Epithelial cell of proximal tubule (primary cell): ENCODE data around the gene MAMSTR. TPM values are rescaled to one million over a fixed set of nuclear protein-coding genes. Genes with fewer than 3 reads are reported as not detected.
"Not testable (repeated sequence)": the region's sequence is repeated elsewhere in the genome, so short reads cannot be mapped to it uniquely, and the experiment has no call there.

ENCODE experiments used
- DNase-seq: peaks from one replicate; pipeline ENCODE4 v3.0.0-alpha.2; 2011; ENCODE audit warnings: low read depth
- H3K4me3 ChIP-seq: 2 replicates; pipeline ENCODE4 v1.5.1; 2011; ENCODE audit warnings: low read depth, mild to moderate bottlenecking, low read length
- CTCF ChIP-seq: conservative IDR thresholded peaks from 2 replicates; pipeline ENCODE4 v1.5.1; 2012; ENCODE audit warnings: low read depth, mild to moderate bottlenecking, low read length
- total RNA-seq: library from RNA; depleted of rRNA; stranded (reverse); fragments of >200 nt; gene quantifications from 2 replicates; pipeline ENCODE4 v1.2.3, GENCODE V29; 2015

The MAMSTR gene
- 0.72 and 1.5 TPM in 2 replicates for total RNA-seq

- peak within 1 kb of the TSS; percentile 80 for H3K4me3 ChIP-seq
- no peak for DNase-seq
- no peak for TF ChIP-seq CTCF
Observed at GRCh38 chr19:48719263-48720171, at the start of gene MAMSTR. MAMSTR (minus strand) TSS chr19:48719725; CDS start chr19:48719031, 694 bp downstream.

DNA sequence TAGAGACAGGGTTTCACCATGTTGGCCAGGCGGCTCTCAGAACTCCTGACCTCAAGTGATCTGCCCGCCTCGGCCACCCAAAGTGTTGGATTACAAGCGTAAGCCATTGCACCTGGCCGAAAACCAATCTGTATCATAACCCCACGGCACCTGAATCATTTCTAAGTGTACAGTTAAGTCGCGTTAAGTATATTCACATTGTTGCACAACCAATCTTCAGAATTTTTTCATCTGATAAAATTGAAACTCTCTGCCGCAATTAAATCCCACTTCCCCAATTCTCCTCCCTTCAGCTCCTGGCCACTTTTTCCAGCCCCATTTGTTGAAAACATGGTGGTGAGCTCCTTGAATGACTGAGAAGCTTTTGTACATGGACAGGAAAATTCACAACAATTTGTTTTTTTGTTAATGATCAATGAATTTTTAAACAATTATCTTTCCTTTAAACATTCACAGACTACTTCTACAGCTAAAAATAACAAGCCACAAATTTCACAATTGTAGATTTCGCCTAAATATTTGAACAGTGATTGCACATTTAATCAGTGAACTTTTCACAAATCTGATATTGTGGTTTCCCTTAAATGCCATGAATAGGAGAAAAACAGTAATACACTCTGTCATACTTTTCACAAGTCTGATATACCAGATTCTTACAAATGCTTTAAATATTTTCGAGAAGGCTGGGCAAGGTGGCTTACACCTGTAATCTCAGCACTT lies 49.6 kb upstream of the MAMSTR start:
- no peak for TF ChIP-seq CTCF
- DNase-seq = no peak
- no peak overlapping the region for H3K4me3 ChIP-seq

GRCh38 chr19:48768171-48768753 lies 48.7 kb upstream of the MAMSTR start:
- not testable (repeated sequence) for H3K4me3 ChIP-seq, DNase-seq

- not testable (repeated sequence) for H3K4me3 ChIP-seq, DNase-seq
Observed at GRCh38 chr19:48765816-48766215, 46.3 kb upstream of the MAMSTR start.

DNA sequence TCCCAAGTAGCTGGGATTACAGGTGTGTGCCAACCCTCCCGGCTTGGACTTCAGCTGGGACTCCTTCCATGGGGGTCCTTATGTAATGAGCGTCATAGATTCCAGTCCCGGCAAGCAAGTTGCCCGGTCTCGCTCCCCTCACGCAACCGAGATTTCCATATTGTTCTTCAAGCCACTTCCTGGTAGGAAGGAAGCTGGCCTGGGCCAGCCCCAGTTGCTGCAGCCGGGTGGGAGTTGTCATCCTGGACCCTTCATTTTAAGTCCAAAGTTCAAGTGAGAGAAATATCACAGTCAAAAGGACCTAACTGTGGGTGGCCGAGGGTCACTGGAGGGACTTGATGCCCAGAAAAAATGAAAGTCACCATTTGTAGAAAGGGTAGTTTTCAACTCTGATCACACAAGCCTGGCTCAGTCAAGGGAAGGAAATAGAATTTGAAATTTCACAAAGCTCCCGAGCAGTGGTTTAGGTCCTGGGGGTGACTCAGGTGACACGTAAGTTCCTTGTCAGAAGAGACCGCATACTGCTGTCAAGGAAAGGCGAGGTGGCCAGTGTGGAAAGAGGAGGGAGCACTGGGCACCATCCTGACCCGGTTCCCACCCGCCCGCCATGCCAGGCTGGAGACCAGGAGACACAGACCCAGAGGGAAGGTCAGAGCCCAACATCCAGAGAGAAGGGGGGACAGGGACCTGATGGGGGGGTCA lies 41.1 kb upstream of the MAMSTR start:
- H3K4me3 ChIP-seq = no peak overlapping the region
- DNase-seq = no peak
- no peak for TF ChIP-seq CTCF

GRCh38 chr19:48757741-48758144 lies 38.2 kb upstream of the MAMSTR start:
- TF ChIP-seq CTCF = no peak
- H3K4me3 ChIP-seq = no peak overlapping the region
- no peak for DNase-seq

GRCh38 chr19:48757089-48757675 lies 37.7 kb upstream of the MAMSTR start:
- no peak for DNase-seq
- no peak for TF ChIP-seq CTCF
- H3K4me3 ChIP-seq = no peak overlapping the region
